Right lobe of liver (tissue), 6 donors: ENCODE results near the gene TNFRSF14. TPM values are rescaled to one million over a fixed set of nuclear protein-coding genes. Genes with fewer than 3 reads are reported as not detected.

Source experiments
- ATAC-seq, 4 donors: fragments of 200-7000 bp; cut with Tn5 transposase; one replicate each; pipeline ENCODE4 v1.9.1; 2020; ENCODE audit warnings: mild to moderate bottlenecking in 4 of 4, moderate library complexity in 4 of 4
- DNase-seq, 3 donors: peaks; one replicate each; pipeline ENCODE4 v3.0.0-alpha.2; 2020
- H3K27ac ChIP-seq, 3 donors: fragments of 200-600 bp; one replicate each; pipeline ENCODE4 v1.8.0; 2022
- H3K27me3 ChIP-seq, 2 donors: fragments of 200-600 bp; one replicate each; pipeline ENCODE4 v1.8.0; 2022
- H3K36me3 ChIP-seq, 4 donors: fragments of 200-600 bp; sonication (generic) in 1 of 4; one replicate each; pipeline versions ENCODE4 v1.5.1 to v1.8.0; 2017 to 2022; ENCODE audit warnings: control low read depth in 1 of 4
- H3K4me1 ChIP-seq, 4 donors: fragments of 200-600 bp; sonication (generic) in 1 of 4; one replicate each; pipeline versions ENCODE4 v1.5.1 to v1.8.0; 2017 to 2022; ENCODE audit warnings: control low read depth in 1 of 4
- H3K4me3 ChIP-seq, 3 donors: fragments of 200-600 bp; one replicate each; pipeline ENCODE4 v1.8.0; 2022
- H3K9me3 ChIP-seq, 4 donors: fragments of 200-600 bp; sonication (generic) in 1 of 4; one replicate each; pipeline versions ENCODE4 v1.5.1 to v1.8.0; 2017 to 2022; ENCODE audit warnings: control low read depth in 1 of 4
- POLR2A ChIP-seq: fragments of 450-650 bp; IDR thresholded peaks from one replicate; pipeline ENCODE4 v1.6.1; 2017; ENCODE audit warnings: antibody characterized with exemption, mild to moderate bottlenecking
- WGBS: methylation state at CpG from one replicate; pipeline ENCODE4 v1.1.6; 2018; ENCODE audit warnings: low coverage, low lambda C conversion rate; ENCODE audit not compliant: insufficient coverage; ENCODE audit errors: missing lambda C conversion rate; 5-methylcytosine and 5-hydroxymethylcytosine counted together
- intact Hi-C, 2 donors: fragments of 100-400 bp; cut with DNase I; formaldehyde crosslinking; loops; one replicate each; pipeline versions ENCODE4 v1.11.2 to v1.14.1; 2022
- total RNA-seq, 6 experiments: library from RNA; depleted of rRNA in 2 of 6; stranded (reverse); fragments of >200 nt in 2 of 6; fragmentation: NEBNext Ultra II Directional in 3 of 6; extraction: Animal tissue kit (Norgen Biotek cat#: 25700) in 3 of 6; gene quantifications; one replicate each; pipeline versions ENCODE4 v1.1.0 to v1.2.4, GENCODE V29; 2016 to 2023
- TF ChIP-seq, protein P1 (sequence below), 4 donors: fragments of 200-600 bp in 3 of 4; fragments of 450-650 bp in 1 of 4; IDR thresholded peaks; one replicate each; pipeline versions ENCODE4 v1.5.1 to v1.8.0; 2016 to 2022; ENCODE audit warnings: antibody characterized with exemption in 4 of 4, mild to moderate bottlenecking in 2 of 4
- donor health status: DM: no; HTN: yes; CAD: no.
- donor health status: DM: no; HTN: no; CAD: no.
- donor health status: DM: no; HTN: no; CAD: no.
- donor health status: DM: no; HTN: yes; CAD: no.
- donor health status: DM: no; HTN: yes; CAD: no.

Gene TNFRSF14
- total RNA-seq, 6 experiments from 2014 or later = 31.0 to 54.8 (median 41.1) TPM

- WGBS = 33% methylated on average over 6 of the region's 27 CpGs
- Histone ChIP-seq H3K9me3 (no peaks in the 10 kb centered on the region), H3K27ac (no peak overlapping the region), H3K27me3 (no peaks in the 10 kb centered on the region), H3K4me3 (no peak overlapping the region), H3K36me3 (no peaks in the 10 kb centered on the region), H3K4me1 (peaks cover 0 to 9% (median 4%) of the 10 kb centered on the region in 4 donors)
- no peak for TF ChIP-seq POLR2A
- TF ChIP-seq, protein P1, sequence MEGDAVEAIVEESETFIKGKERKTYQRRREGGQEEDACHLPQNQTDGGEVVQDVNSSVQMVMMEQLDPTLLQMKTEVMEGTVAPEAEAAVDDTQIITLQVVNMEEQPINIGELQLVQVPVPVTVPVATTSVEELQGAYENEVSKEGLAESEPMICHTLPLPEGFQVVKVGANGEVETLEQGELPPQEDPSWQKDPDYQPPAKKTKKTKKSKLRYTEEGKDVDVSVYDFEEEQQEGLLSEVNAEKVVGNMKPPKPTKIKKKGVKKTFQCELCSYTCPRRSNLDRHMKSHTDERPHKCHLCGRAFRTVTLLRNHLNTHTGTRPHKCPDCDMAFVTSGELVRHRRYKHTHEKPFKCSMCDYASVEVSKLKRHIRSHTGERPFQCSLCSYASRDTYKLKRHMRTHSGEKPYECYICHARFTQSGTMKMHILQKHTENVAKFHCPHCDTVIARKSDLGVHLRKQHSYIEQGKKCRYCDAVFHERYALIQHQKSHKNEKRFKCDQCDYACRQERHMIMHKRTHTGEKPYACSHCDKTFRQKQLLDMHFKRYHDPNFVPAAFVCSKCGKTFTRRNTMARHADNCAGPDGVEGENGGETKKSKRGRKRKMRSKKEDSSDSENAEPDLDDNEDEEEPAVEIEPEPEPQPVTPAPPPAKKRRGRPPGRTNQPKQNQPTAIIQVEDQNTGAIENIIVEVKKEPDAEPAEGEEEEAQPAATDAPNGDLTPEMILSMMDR (IDR thresholded peaks at IDR 0.05) = no peak
- intact Hi-C loops = no loop called here
- ATAC-seq (no peak), DNase-seq (no peak)
These were observed 20.7 kb upstream of the TNFRSF14 start for GRCh38 chr1:2535455-2535854.

GRCh38 chr1:2535981-2536380 lies 20.2 kb upstream of the TNFRSF14 start:
- H3K4me1 ChIP-seq = peaks cover 0 to 4% (median under 1%) of the 10 kb centered on the region in 4 donors
- H3K27me3 ChIP-seq = no peaks in the 10 kb centered on the region
- H3K4me3 ChIP-seq = no peak overlapping the region
- TF ChIP-seq, protein P1 (IDR thresholded peaks at IDR 0.05) = no peak
- no peak for TF ChIP-seq POLR2A
- H3K36me3 ChIP-seq = no peaks in the 10 kb centered on the region
- no peak for DNase-seq
- intact Hi-C loops = no loop called here
- H3K27ac ChIP-seq = no peak overlapping the region
- no peak for ATAC-seq
- 90% methylated on average over 5 of the region's 9 CpGs for WGBS
- H3K9me3 ChIP-seq = no peaks in the 10 kb centered on the region

DNA sequence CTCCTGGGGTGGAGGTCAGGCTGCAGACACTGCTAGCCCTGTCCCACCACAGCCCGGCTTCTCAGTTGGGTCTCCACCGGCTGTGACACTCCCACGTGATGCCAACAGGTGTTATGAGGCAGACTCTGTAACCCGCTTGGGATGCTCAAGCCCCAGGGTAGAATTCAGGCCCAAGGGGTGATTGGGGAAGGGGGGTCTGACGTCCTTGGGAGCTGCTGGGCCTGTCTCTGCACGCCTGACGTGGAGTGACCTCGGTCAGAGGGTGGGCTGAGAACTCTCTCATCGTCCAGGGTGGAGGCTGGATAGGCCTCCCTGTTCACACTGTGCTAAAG lies 18.4 kb upstream of the TNFRSF14 start:
- WGBS = no CpG with 5 or more reads among the region's 9 CpGs
- ATAC-seq (no peak), DNase-seq (no peak)
- Histone ChIP-seq H3K9me3 (no peaks in the 10 kb centered on the region), H3K4me1 (no peaks in the 10 kb centered on the region), H3K27me3 (no peaks in the 10 kb centered on the region), H3K27ac (no peak overlapping the region), H3K4me3 (no peak overlapping the region), H3K36me3 (no peaks in the 10 kb centered on the region)
- TF ChIP-seq, protein P1 (IDR thresholded peaks at IDR 0.05) = no peak
- no peak for TF ChIP-seq POLR2A
- intact Hi-C loops = no loop called here

DNA sequence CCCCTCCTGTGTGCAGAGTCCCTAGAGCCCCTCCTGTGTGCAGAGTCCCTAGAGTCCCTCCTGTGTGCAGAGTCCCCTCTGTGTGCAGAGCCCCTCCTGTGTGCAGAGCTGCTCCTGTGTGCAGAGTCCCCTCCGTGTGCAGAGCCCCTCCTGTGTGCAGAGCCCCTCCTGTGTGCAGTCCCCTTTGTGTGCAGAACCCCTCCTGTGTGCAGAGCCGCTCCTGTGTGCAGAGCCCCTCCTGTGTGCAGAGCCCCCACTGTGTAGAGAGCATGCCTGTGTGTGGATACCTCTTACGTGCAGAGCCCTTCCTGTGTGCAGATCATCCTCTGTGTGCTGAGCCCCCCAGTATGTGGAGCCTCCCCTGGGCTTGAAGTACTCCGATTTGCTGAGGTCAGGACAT lies 17.8 kb upstream of the TNFRSF14 start:
- no peaks in the 10 kb centered on the region for H3K4me1 ChIP-seq
- H3K27me3 ChIP-seq = no peaks in the 10 kb centered on the region
- TF ChIP-seq, protein P1 (IDR thresholded peaks at IDR 0.05) = no peak
- no peak for TF ChIP-seq POLR2A
- ATAC-seq (no peak), DNase-seq (no peak)
- WGBS = 83% methylated on average over 1 of the region's 4 CpGs
- no peak overlapping the region for H3K27ac ChIP-seq
- H3K4me3 ChIP-seq = no peak overlapping the region
- no peaks in the 10 kb centered on the region for H3K9me3 ChIP-seq
- intact Hi-C loops = no loop called here
- no peaks in the 10 kb centered on the region for H3K36me3 ChIP-seq

DNA sequence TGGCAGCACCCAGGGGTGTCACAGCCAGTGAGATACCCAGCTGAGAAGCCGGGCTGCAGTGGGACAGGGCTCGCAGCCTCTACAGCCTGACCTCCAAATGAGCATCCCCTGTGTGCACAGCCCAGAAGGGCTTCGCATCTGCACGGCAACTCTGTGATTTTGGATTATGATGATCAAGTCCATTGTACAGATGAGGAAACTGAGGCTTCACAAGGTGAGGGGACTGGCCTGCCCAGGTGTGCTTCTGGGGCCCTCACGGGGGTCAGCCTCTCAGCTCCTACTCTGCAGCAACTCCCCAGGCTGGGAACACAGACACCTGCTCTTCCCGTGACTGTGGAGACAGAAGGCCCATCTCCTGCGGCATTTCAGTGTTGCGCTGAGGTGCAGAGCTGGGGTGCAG lies 17.3 kb upstream of the TNFRSF14 start:
- 73% methylated on average over 2 of the region's 8 CpGs for WGBS
- Histone ChIP-seq H3K27ac (no peak overlapping the region), H3K9me3 (no peaks in the 10 kb centered on the region), H3K4me1 (no peaks in the 10 kb centered on the region), H3K36me3 (no peaks in the 10 kb centered on the region), H3K4me3 (no peak overlapping the region), H3K27me3 (no peaks in the 10 kb centered on the region)
- intact Hi-C loops = no loop called here
- ATAC-seq (no peak), DNase-seq (no peak)
- no peak for TF ChIP-seq POLR2A
- TF ChIP-seq, protein P1 (IDR thresholded peaks at IDR 0.05) = no peak
